HG03159 (cell line): ENCODE measurements around the gene EPB41L4A.
"Not testable (repeated sequence)": the region's sequence is repeated elsewhere in the genome, so short reads cannot be mapped to it uniquely, and the experiment has no call there.

Source experiments
- ATAC-seq: cut with Tn5 transposase; IDR thresholded peaks from one replicate; pipeline ENCODE4 v1.9.1; 2021; ENCODE audit warnings: mild to moderate bottlenecking, moderate library complexity; ENCODE audit not compliant: unreplicated experiment

EPB41L4A gene, protein sequence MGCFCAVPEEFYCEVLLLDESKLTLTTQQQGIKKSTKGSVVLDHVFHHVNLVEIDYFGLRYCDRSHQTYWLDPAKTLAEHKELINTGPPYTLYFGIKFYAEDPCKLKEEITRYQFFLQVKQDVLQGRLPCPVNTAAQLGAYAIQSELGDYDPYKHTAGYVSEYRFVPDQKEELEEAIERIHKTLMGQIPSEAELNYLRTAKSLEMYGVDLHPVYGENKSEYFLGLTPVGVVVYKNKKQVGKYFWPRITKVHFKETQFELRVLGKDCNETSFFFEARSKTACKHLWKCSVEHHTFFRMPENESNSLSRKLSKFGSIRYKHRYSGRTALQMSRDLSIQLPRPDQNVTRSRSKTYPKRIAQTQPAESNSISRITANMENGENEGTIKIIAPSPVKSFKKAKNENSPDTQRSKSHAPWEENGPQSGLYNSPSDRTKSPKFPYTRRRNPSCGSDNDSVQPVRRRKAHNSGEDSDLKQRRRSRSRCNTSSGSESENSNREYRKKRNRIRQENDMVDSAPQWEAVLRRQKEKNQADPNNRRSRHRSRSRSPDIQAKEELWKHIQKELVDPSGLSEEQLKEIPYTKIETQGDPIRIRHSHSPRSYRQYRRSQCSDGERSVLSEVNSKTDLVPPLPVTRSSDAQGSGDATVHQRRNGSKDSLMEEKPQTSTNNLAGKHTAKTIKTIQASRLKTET

DNA sequence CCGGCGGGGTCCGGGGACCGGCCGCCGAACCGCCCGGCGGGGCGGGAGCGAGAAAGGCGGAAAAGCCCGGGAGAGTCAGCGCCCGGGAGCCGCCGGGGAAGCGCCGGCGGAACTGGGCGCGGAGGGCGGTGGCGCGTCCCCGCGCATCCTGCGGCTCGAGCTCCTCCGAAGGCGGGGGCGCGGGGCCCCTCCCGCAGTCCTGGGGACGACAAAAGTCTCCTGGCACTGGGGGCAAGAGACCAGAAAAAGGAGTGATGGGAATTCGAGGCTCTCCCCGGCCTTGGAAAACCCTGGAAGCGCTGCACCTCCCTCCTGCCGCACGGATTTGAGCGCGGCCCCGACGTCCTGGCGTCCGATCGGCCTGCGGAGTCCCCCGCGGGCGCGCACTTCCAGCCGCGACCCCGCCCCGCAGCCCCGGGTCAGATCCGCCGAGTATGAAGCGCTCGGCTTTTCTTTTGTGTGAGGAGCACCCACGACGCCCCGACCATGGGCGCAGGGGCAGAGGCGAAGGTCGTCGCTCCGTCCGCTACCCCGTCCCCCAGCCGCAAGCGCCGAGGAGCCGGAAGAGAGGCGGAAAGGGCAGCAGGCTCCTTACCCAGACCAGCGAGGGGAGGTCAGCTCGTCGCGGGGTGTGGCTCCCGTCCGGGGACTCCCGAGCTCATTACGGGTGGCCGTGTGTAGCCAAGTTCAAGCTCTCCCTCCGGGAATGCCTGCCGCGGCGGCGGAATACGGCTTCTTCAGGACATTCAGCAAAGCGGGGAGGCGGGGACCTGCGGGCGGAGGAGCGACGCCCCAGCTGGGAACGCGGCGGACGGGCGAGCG, at the start of gene EPB41L4A:
EPB41L4A (minus strand) TSS at position 114 of the 822 bp plus-strand sequence. CDS start 238 bp downstream, outside the sequence.
- ATAC-seq = peak; percentile 14

DNA sequence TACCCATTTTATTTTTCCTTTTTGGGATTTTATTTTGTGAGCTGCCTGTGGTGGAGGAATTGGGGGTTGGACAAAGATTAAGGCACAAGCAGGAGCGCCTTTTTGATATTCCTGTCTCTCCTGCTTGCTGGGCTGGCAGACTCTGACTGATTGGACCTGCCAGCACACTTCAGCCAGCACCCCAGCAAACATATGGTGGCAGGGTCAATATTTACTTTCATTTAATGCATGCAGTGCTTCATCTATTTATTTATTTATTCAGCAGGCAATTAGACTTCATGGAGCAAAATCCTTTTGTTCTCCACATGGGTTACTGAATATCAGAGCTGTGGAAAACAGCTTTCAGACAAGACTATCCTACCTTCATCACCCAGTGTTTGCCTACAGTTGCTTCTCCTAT, 48.4 kb upstream of the EPB41L4A start:
- no peak for ATAC-seq

DNA sequence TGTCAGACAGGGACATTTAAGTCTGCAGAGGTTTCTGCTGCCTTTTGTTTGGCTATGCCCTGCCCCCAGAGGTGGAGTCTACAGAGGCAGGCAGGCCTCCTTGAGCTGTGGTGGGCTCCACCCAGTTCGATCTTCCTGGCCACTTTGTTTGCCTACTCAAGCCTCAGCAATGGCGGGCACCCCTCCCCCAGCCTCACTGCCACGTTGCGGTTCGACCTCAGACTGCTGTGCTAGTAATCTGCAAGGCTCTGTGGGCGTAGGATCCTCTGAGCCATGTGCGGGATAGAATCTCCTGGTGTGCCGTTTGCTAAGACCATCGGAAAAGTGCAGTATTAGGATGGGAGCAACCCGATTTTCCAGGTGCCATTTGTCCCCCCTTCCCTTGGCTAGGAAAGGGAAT, 47.2 kb upstream of the EPB41L4A start:
- not testable (repeated sequence) for ATAC-seq

DNA sequence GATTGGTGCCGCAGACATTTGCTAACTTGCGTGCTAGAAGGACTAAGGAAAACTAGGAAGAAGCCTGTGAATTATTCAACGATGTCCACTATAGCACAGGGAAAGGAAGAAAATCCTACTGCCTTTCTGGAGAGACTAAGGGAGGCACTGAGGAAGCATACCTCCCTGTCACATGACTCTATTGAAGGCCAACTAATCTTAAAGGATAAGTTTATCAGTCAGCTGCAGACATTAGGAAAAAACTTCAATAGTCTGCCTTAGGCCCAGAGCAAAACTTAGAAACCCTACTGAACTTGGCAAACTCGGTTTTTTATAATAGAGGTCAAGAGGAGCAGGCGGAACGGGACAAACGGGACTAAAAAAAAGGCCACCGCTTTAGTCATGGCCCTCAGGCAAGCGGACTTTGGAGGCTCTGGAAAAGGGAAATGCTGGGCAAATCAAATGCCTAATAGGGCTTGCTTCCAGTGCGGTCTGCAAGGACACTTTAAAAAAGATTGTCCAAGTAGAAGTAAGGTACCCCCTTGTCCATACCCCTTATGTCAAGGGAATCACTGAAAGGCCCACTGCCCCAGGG, 28.2 kb upstream of the EPB41L4A start:
- ATAC-seq = not testable (repeated sequence)

DNA sequence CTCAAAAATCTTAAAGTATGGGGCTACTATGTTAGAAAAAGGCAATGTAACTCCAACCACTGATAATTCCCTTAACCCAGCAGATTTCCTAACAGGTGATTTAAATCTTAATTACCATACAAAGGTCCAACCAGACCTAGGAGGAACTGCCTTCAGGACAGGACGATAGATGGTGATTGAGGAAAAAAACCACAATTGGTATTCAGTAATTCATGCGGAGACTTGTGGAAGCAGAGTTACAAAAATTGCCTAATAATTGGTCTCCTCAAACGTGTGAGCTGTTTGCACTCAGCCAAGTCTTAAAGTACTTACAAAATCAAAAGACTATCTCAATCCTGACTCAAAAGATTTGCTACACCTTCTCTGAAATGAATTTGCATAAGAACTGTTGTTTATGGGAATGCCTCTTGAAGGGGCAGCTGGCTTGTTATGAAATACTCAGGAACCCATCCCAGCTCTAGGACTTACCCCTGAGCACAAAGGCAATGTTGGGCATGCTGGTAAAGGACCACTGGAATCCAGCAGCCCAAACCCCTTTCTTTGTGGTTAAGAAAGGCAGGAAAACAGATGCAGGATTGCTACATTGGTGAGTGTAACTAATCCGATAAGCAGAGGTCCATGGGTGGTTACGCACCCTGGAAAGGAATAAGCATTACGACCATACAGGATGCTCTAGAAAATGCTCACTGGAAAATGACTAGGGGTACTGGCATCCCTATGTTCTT, 26.7 kb upstream of the EPB41L4A start:
- ATAC-seq = no peak

DNA sequence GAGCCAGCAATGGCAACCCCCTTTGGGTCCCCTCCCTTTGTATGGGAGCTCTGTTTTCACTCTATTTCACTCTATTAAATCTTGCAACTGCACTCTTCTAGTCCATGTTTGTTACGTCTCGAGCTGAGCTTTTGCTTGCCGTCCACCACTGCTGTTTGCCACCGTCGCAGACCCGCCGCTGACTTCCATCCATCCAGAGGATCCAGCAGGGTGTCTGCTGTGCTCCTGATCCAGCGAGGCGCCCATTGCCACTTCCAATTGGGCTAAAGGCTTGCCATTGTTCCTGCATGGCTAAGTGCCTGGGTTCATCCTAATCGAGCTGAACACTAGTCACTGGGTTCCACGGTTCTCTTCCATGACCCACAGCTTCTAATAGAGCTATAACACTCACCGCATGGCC, 24.9 kb upstream of the EPB41L4A start:
- ATAC-seq = not testable (repeated sequence)

DNA sequence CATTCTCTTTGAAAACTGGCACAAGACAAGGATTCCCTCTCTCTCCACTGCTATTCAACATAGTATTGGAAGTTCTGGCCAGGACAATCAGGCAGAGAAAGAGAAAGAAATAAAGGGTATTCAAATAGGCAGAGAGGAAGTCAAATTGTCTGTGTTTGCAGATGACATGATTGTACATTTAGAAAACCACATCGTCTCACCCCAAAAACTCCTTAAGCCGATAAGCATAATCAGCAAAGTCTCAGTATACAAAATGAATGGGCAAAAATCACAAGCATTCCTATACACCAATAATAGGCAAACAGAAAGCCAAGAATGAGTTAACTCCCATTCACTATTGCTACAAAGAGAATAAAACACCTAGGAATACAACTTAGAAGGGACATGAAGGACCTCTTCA, 21.0 kb upstream of the EPB41L4A start:
- no peak for ATAC-seq

DNA sequence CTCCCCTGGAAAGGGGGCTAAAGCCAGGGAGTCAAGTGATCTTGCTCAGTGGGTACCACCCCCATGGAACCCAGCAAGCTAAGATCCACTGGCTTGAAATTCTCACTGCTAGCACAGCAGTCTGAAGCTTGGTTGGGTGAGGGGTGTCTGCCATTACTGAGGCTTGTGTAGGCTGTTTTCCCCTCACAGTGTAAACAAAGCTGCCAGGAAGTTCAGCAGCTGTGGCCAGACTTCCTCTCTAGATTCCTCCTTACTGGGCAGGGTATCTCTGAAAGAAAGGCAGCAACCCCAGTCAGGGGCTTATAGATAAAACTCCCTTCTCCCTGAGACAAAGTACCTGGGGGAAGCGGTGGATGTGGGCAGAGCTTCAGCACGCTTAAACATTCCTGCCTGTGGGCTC, 17.1 kb upstream of the EPB41L4A start:
- no peak for ATAC-seq

DNA sequence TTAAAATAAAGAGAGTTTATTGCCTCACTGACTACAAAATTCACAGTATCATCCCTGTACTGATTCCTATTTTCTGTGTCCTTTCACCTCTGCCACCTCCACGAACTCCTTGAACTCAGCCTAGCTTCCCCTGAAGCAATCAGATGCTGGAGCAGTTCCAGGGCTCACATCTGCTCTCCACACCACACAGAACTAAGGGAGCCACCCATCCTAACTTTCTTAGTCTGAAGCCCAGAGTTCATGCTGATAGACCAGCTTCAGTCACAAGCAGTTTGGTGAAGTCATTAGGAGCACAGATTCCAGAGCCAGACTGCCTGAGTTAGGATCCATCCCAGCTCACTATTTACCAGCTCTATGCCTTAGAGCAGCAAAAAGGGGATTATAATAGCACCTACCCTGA, 15.6 kb upstream of the EPB41L4A start:
- no peak for ATAC-seq

DNA sequence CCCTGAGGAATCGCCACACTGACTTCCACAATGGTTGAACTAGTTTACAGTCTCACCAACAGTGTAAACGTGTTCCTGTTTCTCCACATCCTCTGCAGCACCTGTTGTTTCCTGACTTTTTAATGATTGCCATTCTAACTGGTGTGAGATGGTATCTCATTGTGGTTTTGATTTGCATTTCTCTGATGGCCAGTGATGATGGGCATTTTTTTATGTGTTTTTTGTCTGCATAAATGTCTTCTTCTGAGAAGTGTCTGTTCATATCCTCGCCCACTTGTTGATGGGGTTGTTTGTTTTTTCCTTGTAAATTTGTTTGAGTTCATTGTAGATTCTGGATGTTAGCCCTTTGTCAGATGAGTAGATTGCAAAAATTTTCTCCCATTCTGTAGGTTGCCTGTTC, 7.1 kb upstream of the EPB41L4A start:
- ATAC-seq = not testable (repeated sequence)

DNA sequence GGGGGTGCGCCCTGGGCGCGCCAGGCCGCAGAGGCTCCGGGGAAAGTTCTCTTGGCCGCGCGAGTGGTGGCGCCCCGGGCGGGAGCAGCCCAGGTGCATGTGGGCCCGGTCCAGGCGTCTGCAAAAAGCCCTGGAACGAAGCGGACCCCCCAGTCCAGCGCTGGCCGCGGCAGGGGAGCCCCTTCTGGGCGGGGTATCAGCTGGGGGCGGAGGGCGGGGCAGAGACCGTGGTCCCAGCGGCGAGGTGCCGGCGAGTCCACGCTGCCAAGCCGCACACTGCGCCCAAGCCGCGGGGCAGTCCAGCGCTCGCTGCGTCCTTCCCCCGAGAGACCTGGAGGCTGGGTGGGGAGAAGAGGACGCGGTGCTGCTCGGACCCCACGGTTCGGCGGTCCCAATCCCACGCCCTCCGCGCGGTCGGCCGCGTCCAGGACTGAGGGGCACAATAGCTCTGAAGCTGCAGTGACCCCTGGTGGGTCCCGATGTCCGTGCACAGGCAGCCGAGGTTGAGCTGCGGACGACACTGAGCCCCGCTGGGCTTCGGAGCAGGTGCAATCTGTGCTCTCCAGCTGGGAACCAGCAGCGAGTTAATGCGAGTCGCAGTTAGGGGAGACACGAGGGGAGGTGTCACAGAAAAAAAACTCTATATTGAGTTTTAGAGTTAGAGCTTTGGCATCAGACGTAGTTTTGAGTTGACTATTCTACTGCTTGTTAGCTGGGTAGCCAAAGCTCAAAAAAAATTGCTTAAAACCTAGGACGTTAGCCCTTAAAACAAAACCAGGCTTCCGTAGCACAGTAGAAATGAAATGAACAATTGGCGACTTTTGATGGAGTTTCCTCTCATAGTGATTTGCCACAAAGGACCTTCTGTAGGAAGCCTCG, 1.1 kb upstream of the EPB41L4A start:
- peak; percentile 85 for ATAC-seq

DNA sequence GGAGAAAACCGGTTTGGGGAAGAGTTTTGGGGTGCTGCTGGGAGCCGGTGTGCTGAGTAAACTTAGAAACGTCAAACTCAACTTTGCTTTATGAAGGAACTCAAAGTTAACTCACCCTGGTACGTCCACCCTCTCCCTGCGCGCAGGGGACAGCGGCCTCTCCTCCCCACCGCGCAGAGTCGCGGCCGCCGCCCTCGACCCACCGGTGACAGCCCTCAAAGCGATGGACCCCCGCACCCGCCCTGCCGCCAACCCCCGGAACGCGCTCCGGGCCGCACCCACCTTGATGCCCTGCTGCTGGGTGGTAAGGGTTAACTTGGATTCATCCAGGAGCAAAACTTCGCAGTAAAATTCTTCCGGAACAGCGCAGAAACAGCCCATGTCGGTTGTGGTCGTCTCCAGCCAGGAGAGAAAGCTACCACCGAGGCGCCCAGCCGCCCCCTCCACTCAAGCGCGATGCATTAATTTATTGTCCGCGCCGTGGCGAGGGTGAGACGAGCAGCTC, 366 bp downstream of the EPB41L4A start:
- ATAC-seq = no peak

DNA sequence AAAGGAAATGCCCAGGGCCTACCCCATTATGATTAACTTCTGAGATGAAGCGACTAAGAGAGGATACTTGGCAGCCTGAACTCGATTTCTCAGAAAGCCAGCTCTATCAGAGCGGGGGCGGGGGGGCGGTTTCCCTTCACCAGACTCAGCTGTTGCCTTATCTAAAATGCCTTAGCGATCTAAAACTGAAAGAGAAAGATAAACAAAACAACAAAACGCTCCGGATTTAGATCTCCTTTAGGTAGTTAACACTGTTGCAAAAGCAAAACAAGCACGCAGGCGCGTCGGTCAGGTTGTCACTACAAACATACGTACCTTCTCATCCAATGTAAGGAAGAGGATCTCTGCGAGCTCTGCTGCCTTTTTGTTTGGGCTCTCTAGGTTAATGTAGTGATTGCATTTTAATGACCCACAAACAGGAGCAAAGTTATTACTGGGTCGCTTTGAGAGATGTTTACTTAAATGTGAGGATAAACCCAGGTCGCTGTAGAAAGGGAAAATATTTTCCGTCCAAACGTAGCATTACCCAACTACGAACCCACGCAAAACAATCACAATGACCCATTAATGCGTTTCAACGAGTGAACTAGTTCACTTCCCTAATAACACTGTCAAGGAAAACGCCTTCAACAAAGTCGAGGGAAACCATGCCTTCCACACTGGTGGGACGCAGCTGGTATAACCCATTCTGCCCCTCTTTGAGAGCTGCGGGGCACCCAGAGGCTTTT, 982 bp downstream of the EPB41L4A start:
- ATAC-seq = peak; percentile 49

DNA sequence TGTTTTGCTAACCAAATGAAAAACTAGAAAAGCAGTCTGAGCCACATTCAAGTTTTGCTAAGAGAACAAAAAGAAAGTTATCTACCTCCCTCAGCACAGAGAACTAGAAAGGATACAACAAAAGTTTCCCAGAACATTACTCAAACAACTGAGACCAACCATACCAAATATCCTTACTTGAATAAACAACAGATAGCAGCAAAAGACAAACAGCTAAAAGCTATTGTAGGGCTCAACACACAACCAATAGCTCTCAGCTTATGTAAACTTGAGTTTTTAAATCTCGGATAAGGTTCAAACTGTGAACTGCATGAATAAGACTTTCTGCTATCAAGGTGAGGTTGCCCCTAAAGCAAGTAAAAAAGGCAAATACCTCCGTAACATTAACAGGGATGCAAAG, 3.5 kb downstream of the EPB41L4A start:
- no peak for ATAC-seq

DNA sequence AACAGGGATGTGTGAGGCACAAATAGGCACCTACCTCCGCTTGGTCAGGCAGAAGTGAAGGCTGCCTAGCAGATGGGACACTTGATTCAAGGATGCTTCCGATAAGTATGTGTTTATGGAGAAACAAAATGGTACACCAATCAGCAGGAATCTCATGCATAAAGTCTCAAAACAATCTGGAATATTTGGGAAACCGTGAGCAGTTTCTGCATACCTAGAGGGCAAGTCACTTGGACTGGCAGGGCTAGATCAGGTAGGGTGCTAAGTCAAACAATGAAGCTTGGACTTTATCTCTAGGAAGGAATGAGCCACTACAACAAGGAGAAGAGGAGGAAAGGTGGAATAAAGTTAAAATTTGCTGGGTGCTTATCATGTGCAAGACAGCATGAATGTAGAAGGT, 5.5 kb downstream of the EPB41L4A start:
- no peak for ATAC-seq

DNA sequence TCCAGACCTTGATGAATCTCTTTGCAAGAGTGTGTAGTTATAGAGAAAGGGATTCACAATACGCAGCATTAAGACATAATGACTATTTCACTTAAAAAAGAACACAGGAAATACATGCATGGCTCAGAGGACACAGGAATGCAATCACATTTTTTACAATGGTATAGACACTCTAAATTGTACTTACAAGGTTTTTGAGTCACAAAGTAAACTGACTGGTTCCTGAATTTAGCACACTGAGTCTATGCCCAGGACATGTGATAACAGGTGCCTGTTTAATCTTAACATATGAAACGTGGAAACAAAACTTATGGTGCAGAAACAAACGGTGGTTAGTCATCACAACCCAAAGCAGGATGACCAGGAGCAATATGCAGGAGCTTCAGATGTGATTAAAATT, 6.7 kb downstream of the EPB41L4A start:
- no peak for ATAC-seq

DNA sequence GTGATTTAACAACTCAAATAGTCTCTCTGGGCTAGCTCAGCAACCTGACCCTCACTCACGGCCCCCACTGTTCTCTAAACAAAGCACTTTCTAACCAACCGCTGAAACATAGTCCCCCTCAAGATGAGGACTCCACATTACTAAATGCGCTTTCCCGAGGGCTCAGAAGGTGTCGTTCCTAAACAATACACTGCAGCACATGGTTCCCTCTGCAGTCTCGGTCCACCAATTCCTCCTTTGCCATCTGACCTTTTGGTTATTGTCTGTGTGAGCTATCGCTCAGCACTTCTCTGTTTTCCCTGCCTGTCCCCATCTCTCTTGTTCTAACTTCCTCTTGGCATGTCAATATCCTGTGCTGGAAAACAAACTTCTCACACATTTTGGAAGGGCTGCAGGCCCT, 7.2 kb downstream of the EPB41L4A start:
- ATAC-seq = no peak

DNA sequence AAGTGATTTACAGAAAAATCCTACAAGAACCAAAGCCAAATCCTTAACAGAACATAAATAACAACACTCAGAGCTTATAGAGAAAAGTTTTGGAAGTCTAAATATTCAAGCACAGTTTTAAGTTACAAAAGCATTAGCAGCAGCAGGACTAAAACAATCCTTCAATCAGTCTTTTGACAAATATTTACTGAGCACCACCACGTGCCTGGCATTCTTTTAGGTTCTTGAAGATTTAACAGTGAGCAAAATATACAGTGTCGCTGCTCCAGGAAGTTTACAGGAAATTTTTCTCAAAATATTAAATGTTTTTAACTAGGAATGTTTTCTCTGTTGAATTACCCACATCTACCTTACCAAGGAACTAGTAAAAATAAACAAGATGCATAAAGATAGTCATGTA, 11.4 kb downstream of the EPB41L4A start:
- no peak for ATAC-seq

DNA sequence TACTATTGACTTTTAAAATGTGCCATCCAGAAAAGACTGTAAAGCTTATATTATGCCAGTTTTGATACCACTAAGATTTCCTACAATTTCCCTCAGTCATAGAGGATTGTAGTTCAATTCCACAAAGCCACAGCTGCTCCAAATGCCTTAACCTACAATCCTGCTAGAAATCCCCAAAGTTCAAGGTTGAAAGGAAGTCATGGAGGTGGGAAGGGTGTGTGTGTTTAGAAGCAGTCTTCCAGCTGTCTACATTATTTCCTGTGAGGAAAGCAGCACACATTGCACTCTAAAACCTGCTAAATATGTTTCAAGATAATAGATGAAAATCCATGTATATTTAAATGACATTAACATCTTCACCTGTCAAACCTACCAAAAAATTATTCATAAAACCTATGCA, 11.8 kb downstream of the EPB41L4A start:
- no peak for ATAC-seq
